ENCODE results near the gene NRXN2.

The NRXN2 gene

DNA sequence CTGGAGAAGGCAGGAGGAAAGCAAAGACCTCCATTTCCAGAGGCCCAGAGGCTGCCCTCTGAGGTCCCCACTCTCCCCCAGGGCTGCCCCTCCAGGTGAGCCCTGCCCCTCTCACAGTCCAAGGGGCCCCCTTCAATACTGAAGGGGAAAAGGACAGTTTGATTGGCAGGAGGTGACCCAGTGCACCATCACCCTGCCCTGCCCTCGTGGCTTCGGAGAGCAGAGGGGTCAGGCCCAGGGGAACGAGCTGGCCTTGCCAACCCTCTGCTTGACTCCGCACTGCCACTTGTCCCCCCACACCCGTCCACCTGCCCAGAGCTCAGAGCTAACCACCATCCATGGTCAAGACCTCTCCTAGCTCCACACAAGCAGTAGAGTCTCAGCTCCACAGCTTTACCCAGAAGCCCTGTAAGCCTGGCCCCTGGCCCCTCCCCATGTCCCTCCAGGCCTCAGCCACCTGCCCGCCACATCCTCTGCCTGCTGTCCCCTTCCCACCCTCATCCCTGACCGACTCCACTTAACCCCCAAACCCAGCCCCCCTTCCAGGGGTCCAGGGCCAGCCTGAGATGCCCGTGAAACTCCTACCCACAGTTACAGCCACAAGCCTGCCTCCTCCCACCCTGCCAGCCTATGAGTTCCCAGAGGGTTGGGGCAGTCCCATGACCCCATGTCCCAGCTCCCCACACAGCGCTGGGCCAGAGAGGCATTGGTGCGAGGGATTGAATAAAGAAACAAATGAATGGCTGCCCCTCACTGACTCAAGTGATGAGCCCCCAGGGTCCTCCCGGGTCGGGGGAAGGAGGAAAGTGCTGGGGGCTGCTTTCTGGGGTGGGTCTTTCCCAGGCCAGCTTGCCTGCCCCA is 121.2 kb downstream of the NRXN2 start:
- no peak for DNase-seq (ENCODE audit: low read depth)
- TF ChIP-seq, protein P1, sequence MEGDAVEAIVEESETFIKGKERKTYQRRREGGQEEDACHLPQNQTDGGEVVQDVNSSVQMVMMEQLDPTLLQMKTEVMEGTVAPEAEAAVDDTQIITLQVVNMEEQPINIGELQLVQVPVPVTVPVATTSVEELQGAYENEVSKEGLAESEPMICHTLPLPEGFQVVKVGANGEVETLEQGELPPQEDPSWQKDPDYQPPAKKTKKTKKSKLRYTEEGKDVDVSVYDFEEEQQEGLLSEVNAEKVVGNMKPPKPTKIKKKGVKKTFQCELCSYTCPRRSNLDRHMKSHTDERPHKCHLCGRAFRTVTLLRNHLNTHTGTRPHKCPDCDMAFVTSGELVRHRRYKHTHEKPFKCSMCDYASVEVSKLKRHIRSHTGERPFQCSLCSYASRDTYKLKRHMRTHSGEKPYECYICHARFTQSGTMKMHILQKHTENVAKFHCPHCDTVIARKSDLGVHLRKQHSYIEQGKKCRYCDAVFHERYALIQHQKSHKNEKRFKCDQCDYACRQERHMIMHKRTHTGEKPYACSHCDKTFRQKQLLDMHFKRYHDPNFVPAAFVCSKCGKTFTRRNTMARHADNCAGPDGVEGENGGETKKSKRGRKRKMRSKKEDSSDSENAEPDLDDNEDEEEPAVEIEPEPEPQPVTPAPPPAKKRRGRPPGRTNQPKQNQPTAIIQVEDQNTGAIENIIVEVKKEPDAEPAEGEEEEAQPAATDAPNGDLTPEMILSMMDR (conservative IDR thresholded peaks at IDR 0.05; ENCODE audit: control insufficient read depth, insufficient read depth, low read depth, low read length), result no peak
- no peak overlapping the region for H3K4me3 ChIP-seq (ENCODE audit: control insufficient read depth, low read depth, low read length)

DNA sequence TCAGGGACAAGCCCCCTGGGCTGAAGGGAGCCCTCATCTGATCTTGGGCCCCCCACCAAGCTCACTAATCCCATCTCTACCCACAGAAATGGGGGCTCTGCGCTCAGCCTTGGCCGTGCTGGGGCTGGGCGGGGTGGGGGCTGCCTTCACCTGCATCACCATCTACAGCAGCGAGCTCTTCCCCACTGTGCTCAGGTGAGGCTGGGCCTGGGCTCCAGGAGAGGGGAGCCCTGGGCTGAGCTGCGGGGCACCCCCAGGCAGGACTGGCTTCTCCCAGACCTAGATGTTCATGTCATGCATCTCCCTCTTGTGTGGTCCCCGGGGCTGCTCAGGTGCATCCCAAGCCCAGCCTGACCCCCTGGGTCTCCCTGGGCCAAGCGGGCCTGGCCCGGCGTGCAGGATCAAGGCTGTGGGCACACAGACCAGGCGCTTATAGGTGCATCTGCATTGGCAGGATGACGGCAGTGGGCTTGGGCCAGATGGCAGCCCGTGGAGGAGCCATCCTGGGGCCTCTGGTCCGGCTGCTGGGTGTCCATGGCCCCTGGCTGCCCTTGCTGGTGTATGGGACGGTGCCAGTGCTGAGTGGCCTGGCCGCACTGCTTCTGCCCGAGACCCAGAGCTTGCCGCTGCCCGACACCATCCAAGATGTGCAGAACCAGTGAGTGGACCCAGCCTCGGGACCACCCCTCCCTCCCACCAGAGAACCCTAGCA is 122.6 kb downstream of the NRXN2 start:
- TF ChIP-seq, protein P1 (conservative IDR thresholded peaks at IDR 0.05; ENCODE audit: control insufficient read depth, insufficient read depth, low read depth, low read length), result no peak
- no peak overlapping the region for H3K4me3 ChIP-seq (ENCODE audit: control insufficient read depth, low read depth, low read length)
- no peak for DNase-seq (ENCODE audit: low read depth)

DNA sequence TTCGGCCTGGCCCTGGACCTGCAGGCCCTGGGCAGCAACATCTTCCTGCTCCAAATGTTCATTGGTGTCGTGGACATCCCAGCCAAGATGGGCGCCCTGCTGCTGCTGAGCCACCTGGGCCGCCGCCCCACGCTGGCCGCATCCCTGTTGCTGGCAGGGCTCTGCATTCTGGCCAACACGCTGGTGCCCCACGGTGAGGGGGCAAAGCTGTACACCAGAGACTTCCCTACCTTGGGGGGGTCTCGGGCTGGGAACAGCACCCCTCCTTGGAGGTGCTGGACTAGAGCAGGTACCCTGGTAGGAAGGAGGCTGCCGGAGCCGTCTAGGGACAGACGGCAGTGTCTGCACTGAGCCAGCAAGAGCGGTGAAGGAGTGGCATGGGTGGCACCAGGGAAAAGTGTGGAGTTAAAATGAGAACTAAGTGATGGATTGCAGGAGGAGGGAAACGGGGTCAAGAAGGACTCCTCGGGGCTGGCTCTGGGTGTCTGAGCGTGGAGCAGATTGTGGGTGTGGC is 123.2 kb downstream of the NRXN2 start:
- DNase-seq (ENCODE audit: low read depth), result no peak
- TF ChIP-seq, protein P1 (conservative IDR thresholded peaks at IDR 0.05; ENCODE audit: control insufficient read depth, insufficient read depth, low read depth, low read length), result no peak
- no peak overlapping the region for H3K4me3 ChIP-seq (ENCODE audit: control insufficient read depth, low read depth, low read length)

DNA sequence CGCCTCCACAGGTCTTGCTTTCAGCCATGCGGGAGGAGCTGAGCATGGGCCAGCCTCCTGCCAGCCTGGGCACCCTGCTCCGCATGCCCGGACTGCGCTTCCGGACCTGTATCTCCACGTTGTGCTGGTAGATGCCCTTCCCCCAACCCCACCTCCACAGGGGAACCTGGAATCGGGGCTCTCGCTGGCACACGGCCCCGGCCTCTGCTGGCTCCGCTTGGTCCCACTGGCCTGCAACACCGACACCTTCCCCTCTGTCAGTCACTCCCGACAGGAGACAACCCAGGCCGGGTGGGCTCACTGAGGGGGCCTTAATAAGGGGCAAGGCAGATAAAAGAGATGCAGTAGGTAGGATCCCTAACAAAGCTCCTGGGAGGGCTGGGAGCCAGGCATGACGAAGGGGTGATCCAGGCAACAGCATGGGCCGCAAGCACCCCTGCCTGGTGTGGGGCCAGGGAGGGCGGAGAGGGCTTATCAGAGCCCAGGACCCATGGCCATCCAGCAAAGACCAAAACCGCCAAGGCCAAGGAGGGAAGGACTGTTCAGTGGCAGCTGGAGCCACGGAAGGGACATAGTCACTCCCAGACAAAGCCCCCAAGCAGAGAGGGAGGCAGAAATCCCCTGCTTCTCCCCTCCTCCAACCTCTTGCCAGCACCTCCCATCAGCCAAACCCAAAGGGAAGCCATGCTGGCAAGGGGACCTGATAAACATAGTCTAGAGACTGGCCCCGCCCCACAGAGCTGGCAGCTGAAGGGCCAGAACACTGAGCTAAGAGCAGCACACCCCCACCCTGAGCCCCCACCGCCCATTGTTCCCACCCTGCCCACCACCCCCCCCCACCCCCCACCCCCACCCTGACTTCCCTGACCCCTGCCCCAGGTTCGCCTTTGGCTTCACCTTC is 124.0 kb downstream of the NRXN2 start:
- TF ChIP-seq, protein P1 (conservative IDR thresholded peaks at IDR 0.05; ENCODE audit: control insufficient read depth, insufficient read depth, low read depth, low read length), result no peak
- H3K4me3 ChIP-seq (ENCODE audit: control insufficient read depth, low read depth, low read length), result no peak overlapping the region
- no peak for DNase-seq (ENCODE audit: low read depth)

DNA sequence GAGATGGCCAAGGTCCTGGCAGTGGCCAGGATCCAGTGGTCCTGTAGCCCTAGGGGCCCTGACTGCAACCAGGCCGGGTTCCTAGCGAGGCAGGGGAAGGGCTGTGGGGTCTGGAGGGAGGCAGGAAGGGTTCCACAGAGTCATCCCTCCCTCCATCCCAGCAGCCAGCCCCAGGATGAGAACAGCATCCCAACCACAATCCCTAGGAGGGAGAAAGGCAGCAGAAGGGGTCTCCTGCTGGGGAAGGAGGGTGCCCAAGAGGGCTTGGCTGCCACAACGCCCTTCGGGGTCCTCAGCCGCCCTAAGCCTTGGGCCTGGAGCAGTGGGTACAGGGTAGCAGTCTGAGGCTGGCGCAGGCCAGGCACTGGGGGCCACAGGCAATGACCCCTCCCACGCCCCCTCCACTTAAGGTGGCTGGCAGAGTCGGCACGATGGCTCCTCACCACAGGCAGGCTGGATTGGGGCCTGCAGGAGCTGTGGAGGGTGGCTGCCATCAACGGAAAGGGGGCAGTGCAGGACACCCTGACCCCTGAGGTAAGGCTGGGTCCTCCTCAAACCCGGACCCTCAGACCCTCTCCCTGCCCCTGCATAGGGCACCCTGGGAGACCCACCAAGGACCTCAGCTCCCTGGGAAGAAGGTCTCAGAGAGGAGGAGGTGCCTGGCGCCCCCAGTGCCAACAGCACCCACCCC is 124.7 kb downstream of the NRXN2 start:
- no peak for DNase-seq (ENCODE audit: low read depth)
- no peak overlapping the region for H3K4me3 ChIP-seq (ENCODE audit: control insufficient read depth, low read depth, low read length)
- TF ChIP-seq, protein P1 (conservative IDR thresholded peaks at IDR 0.05; ENCODE audit: control insufficient read depth, insufficient read depth, low read depth, low read length), result no peak

Measured in fibroblast of mammary gland (primary cell).